ENCODE measurements around the gene OR1N1.

DNA sequence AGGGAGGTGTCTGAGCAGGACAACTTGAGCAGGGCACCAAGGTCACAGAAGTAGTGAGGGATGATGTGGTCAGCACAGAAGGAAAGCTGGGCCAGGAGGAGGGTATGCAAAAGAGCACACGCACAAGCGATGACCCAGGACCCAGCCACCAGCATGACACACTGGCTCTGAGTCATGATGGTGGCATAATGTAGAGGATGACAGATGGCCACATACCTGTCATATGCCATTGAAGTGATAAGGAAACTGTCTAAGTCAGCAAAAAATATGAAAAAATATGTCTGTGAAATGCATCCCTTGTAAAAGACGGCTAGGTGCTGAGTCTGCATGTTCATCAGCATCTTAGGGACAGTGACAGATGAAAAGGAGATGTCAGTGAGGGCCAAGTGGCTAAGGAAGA lies 49.7 kb downstream of the OR1N1 start:
- no peak for TF ChIP-seq CTCF (IDR thresholded peaks at IDR 0.05)
- no peak for TF ChIP-seq POLR2A (IDR thresholded peaks at IDR 0.05; ENCODE audit: low read depth)
- no peak for TF ChIP-seq EP300 (IDR thresholded peaks at IDR 0.05)
- no peak for TF ChIP-seq POLR2AphosphoS5 (IDR thresholded peaks at IDR 0.05)

Measured in esophagus muscularis mucosa (tissue), 4 donors.